HCT116 (cell line): ENCODE measurements around the gene EGFR. TPM values are rescaled to one million over a fixed set of nuclear protein-coding genes. Genes with fewer than 3 reads are reported as not detected.

Experiments
- ATAC-seq: fragments of 200-7000 bp; cut with Tn5 transposase; 2 replicates; pipeline ENCODE4 v1.9.1; 2020; ENCODE audit warnings: mild to moderate bottlenecking, moderate library complexity
- BruUV-seq: library from RNA; stranded (reverse); fragments of 400-500 nt; replicated peaks from 2 replicates; lab custom pipeline; 2021; lab: Mats Ljungman, UMichigan
- CTCF ChIA-PET: fragments of 300-600 bp; sonication (Branson Sonifier 250); formaldehyde crosslinking; loops from one replicate; lab custom pipeline; 2021; ENCODE audit warnings: antibody characterized with exemption; lab: Charles Lee
- POLR2A ChIA-PET: fragments of 300-600, 350-600 bp; sonication (Branson Sonifier 250); formaldehyde crosslinking; loops from one replicate; lab custom pipeline; 2021; ENCODE audit warnings: antibody characterized with exemption; lab: Charles Lee
- RAD21 ChIA-PET, 2 experiments: fragments of 300-600 bp; sonication (Branson Sonifier 250); formaldehyde crosslinking; loops; one replicate each; lab custom pipeline; 2023; ENCODE audit warnings: low total read pairs in 2 of 2; ENCODE audit not compliant: uncharacterized antibody in 2 of 2, unreplicated experiment in 2 of 2, low non-redundant PET in 1 of 2; lab: Charles Lee
- DNase-seq: peaks from one replicate; pipeline ENCODE4 v3.0.0-alpha.2; 2010; ENCODE audit warnings: low read depth, low spot score
- H2AFZ ChIP-seq: fragments of 200-600 bp; shearing (Covaris generic), sonication (generic); 2 replicates; pipeline ENCODE4 v1.6.1; 2017; ENCODE audit warnings: low read depth, mixed run types, mixed read lengths, antibody characterized with exemption, low read length; ENCODE audit not compliant: poor library complexity, severe bottlenecking
- H3K27ac ChIP-seq: 2 replicates; pipeline ENCODE4 v1.5.1; 2012; ENCODE audit warnings: low read depth, low read length
- H3K27me3 ChIP-seq: fragments of 200-600 bp; sonication (generic); 2 replicates; pipeline ENCODE4 v1.6.1; 2016; ENCODE audit warnings: mixed run types, low read length, mixed read lengths; ENCODE audit not compliant: insufficient read depth
- H3K36me3 ChIP-seq, 2 experiments: fragments of 200-500 bp in 1 of 2; fragments of 200-600 bp in 1 of 2; sonication (Bioruptor generic) in 1 of 2; sonication (generic) in 1 of 2; 2 replicates each; pipeline versions ENCODE4 v1.5.1 to v1.6.1; 2014 to 2016; ENCODE audit warnings: low read length in 2 of 2, inconsistent platforms in 1 of 2, mixed read lengths in 1 of 2, mixed run types in 1 of 2; ENCODE audit not compliant: insufficient read depth in 2 of 2, control insufficient read depth in 1 of 2
- H3K4me1 ChIP-seq, 2 experiments: fragments of 200-600 bp in 1 of 2; sonication (generic) in 1 of 2; 2 replicates each; pipeline versions ENCODE4 v1.5.1 to v1.6.1; 2012 to 2017; ENCODE audit warnings: low read length in 2 of 2, inconsistent platforms in 1 of 2, mild to moderate bottlenecking in 1 of 2, mixed read lengths in 1 of 2, mixed run types in 1 of 2, moderate library complexity in 1 of 2; ENCODE audit not compliant: insufficient read depth in 2 of 2, control insufficient read depth in 1 of 2
- H3K4me2 ChIP-seq: fragments of 200-600 bp; sonication (generic); 2 replicates; pipeline ENCODE4 v1.6.1; 2017; ENCODE audit warnings: mixed run types, low read length, mixed read lengths
- H3K4me3 ChIP-seq, 2 experiments: fragments of 200-600 bp in 1 of 2; sonication (generic) in 1 of 2; replicated peaks in 1 of 2; 2 replicates each; pipeline ENCODE4 v1.5.1; 2011 to 2016; ENCODE audit warnings: low read length in 2 of 2, control low read depth in 1 of 2, low read depth in 1 of 2, mild to moderate bottlenecking in 1 of 2, mixed read lengths in 1 of 2, mixed run types in 1 of 2
- H3K79me2 ChIP-seq: fragments of 200-600 bp; sonication (generic); 2 replicates; pipeline ENCODE4 v1.6.1; 2017; ENCODE audit warnings: mild to moderate bottlenecking, mixed run types, low read length, moderate library complexity, mixed read lengths; ENCODE audit not compliant: insufficient read depth
- H3K9ac ChIP-seq: fragments of 200-600 bp; sonication (generic); 2 replicates; pipeline ENCODE4 v1.6.1; 2016; ENCODE audit warnings: low read length, mixed read lengths
- H3K9me2 ChIP-seq: fragments of 200-600 bp; sonication (generic), shearing (Covaris generic); 2 replicates; pipeline ENCODE4 v1.6.1; 2017; ENCODE audit warnings: mixed run types, mild to moderate bottlenecking, moderate library complexity; ENCODE audit not compliant: insufficient read depth
- H3K9me3 ChIP-seq, 2 experiments: fragments of 200-500 bp in 1 of 2; fragments of 200-600 bp in 1 of 2; sonication (Bioruptor generic) in 1 of 2; sonication (generic) in 1 of 2; 2 replicates each; pipeline ENCODE4 v1.6.1; 2014 to 2017; ENCODE audit warnings: low read length in 2 of 2, mixed read lengths in 2 of 2, inconsistent platforms in 1 of 2, low read depth in 1 of 2, mild to moderate bottlenecking in 1 of 2, mixed run types in 1 of 2, moderate library complexity in 1 of 2; ENCODE audit not compliant: control insufficient read depth in 1 of 2, insufficient read depth in 1 of 2
- H4K20me1 ChIP-seq: fragments of 200-600 bp; sonication (generic), shearing (Covaris generic); 2 replicates; pipeline ENCODE4 v1.6.1; 2017; ENCODE audit warnings: mixed run types, mild to moderate bottlenecking, moderate library complexity; ENCODE audit not compliant: insufficient read depth
- CBX3 ChIP-seq: IDR thresholded peaks from 2 replicates; pipeline ENCODE4 v1.6.1; 2012; ENCODE audit warnings: low read depth
- EGR1 ChIP-seq: IDR thresholded peaks from 2 replicates; pipeline ENCODE4 v1.6.1; 2012; ENCODE audit warnings: low read depth
- ELF1 ChIP-seq: IDR thresholded peaks from 2 replicates; pipeline ENCODE4 v1.6.1; 2012; ENCODE audit warnings: low read depth, borderline replicate concordance
- FOSL1 ChIP-seq: IDR thresholded peaks from 2 replicates; pipeline ENCODE4 v1.6.1; 2012; ENCODE audit warnings: low read depth
- JUND ChIP-seq: IDR thresholded peaks from 2 replicates; pipeline ENCODE4 v1.6.1; 2012
- POLR2A ChIP-seq: IDR thresholded peaks from 2 replicates; pipeline ENCODE4 v1.7.0; 2011; ENCODE audit warnings: borderline replicate concordance; ENCODE audit not compliant: insufficient read depth, insufficient read length; ENCODE audit errors: extremely low read depth
- POLR2AphosphoS5 ChIP-seq: IDR thresholded peaks from 2 replicates; pipeline ENCODE4 v1.6.1; 2011; ENCODE audit warnings: mild to moderate bottlenecking, low read depth, low read length, moderate library complexity
- RAD21 ChIP-seq: IDR thresholded peaks from 2 replicates; pipeline ENCODE4 v1.6.1; 2012; ENCODE audit warnings: low read depth, mild to moderate bottlenecking
- SIN3A ChIP-seq: IDR thresholded peaks from 2 replicates; pipeline ENCODE4 v1.6.1; 2012; ENCODE audit warnings: low read depth
- SP1 ChIP-seq: IDR thresholded peaks from 2 replicates; pipeline ENCODE4 v1.6.1; 2012; ENCODE audit warnings: low read depth
- YY1 ChIP-seq: IDR thresholded peaks from 2 replicates; pipeline ENCODE4 v1.6.1; 2011; ENCODE audit warnings: low read length, low read depth, moderate library complexity, mild to moderate bottlenecking; ENCODE audit not compliant: insufficient replicate concordance; ENCODE audit errors: extremely low read depth
- ZFX ChIP-seq: fragments of 450-650 bp; IDR thresholded peaks from 2 replicates; pipeline ENCODE4 v1.6.1; 2017
- ZNF274 ChIP-seq: fragments of 200-500 bp; sonication (Bioruptor generic); IDR thresholded peaks from 2 replicates; pipeline ENCODE4 v1.6.1; 2014; ENCODE audit warnings: mild to moderate bottlenecking, low read depth, low read length, inconsistent platforms
- intact Hi-C: fragments of 100-400 bp; cut with micrococcal nuclease; formaldehyde crosslinking; loops from 2 replicates; pipeline ENCODE4 v1.10.0; 2022
- total RNA-seq: library from RNA; stranded (reverse); gene quantifications from one replicate; pipeline ENCODE4 v1.2.1, GENCODE V29; 2021; ENCODE audit not compliant: unreplicated experiment
- TF ChIP-seq, protein P1 (sequence below): IDR thresholded peaks from 2 replicates; pipeline ENCODE4 v1.6.1; 2012
- TF ChIP-seq, protein P2 (sequence below), 3 experiments: fragments of 200-600 bp in 1 of 3; sonication (generic) in 1 of 3; IDR thresholded peaks in 2 of 3; conservative IDR thresholded peaks in 1 of 3; 2 replicates each; pipeline ENCODE4 v1.5.1; 2012 to 2017; ENCODE audit warnings: low read depth in 2 of 3, low read length in 2 of 3, antibody characterized with exemption in 1 of 3, borderline replicate concordance in 1 of 3, control low read depth in 1 of 3, mild to moderate bottlenecking in 1 of 3, mixed read lengths in 1 of 3, mixed run types in 1 of 3, moderate library complexity in 1 of 3; ENCODE audit not compliant: insufficient read depth in 1 of 3

EGFR gene
- total RNA-seq, 1 experiment from 2014 or later: 71.5 TPM

DNA sequence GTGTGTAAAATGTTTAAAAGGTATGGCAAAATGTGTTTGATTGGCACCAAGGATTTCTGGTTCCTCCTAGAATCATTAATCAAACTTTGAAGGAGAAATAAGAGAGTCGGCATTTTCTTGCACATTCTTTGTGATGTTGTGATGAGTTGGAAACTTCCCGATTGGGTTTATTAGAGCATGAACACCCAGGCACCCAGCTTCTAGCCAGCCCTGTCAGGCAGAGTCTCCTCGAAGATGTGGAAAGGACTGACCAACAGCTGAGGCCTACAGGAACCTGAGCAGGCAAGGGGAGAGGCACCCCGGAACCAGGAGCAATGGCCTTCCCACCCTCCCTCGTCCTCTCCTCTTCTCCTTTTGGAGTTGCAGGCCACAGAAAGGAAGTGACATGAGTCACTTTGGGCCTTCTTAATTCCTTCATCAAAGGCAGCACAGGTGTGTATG, 68.7 kb downstream of the EGFR start:
- H3K9me2 ChIP-seq: no peaks in the 10 kb centered on the region
- DNase-seq (no peak), ATAC-seq (no peak)
- POLR2A ChIA-PET: no interaction called here
- H3K79me2 ChIP-seq: peaks cover 75% of the 10 kb centered on the region
- CTCF ChIA-PET: interaction anchor here (1.6 kb wide), 1 partner anchor 163 kb away, joined by 7 read pairs; no protein-coding TSS in a partner anchor
- no peaks in the 10 kb centered on the region for H3K9me3 ChIP-seq
- no peak overlapping the region for H3K4me3 ChIP-seq
- no peaks in the 10 kb centered on the region for H3K27me3 ChIP-seq
- H3K36me3 ChIP-seq: no peaks in the 10 kb centered on the region
- H2AFZ ChIP-seq: no peak overlapping the region
- RAD21 ChIA-PET: interaction anchor here in 1 of 2 experiments (0.5 to 0.9 kb wide), 2 partner anchors 42 to 210 kb away, joined by 3 to 5 read pairs; no protein-coding TSS in a partner anchor
- H3K27ac ChIP-seq: peak overlapping the region; percentile 87
- peak overlapping the region; percentile 63 for H3K4me2 ChIP-seq
- H3K4me1 ChIP-seq: peaks cover 44 to 81% of the 10 kb centered on the region in 2 experiments
- H4K20me1 ChIP-seq: no peaks in the 10 kb centered on the region
- TF ChIP-seq POLR2A (no peak), SIN3A (no peak), RAD21 (no peak), FOSL1 (peak; percentile 15; the same call in 1 of the 2 replicates), YY1 (no peak), POLR2AphosphoS5 (no peak), JUND (peak; percentile 23; the same call in 1 of the 2 replicates), SP1 (peak; percentile 25; the same call in 1 of the 2 replicates)
- TF ChIP-seq, protein P1, sequence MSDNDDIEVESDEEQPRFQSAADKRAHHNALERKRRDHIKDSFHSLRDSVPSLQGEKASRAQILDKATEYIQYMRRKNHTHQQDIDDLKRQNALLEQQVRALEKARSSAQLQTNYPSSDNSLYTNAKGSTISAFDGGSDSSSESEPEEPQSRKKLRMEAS: 0 out of 2 replicates have a peak, but pooled peaks have one; percentile 18
- intact Hi-C loops: loop anchor here (1.0 kb wide), 1 partner anchor 9 kb away; no protein-coding TSS in a partner anchor
- H3K9ac ChIP-seq: peak overlapping the region; percentile 54
- BruUV-seq: no TSS peak

DNA sequence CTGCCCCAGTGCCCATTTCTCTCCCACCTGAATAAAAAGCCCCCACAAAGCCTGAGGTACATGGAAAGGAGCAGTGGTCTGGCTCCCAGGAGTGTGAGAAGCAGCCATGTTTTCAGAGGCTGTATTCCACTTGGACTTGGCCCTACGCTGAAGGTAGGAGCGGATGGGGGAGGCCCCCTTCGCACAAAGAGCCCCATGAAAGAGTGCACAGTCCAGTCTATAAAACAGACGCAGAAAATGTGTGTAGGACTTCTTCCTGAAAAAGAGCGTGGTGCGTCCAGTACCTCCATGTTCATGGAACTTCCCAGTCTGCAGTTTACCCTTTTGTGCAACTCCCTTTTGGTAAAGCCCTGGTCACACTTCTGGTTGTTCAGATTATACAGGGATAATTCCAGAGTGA, 69.3 kb downstream of the EGFR start:
- Histone ChIP-seq H4K20me1 (no peaks in the 10 kb centered on the region), H3K79me2 (peaks cover 76% of the 10 kb centered on the region), H3K27me3 (no peaks in the 10 kb centered on the region), H3K4me2 (peak overlapping the region; percentile 63; the same call in 1 of the 2 replicates), H3K27ac (peak overlapping the region; percentile 87), H3K4me3 (no peak overlapping the region), H3K9me3 (no peaks in the 10 kb centered on the region), H3K4me1 (peaks cover 44 to 80% of the 10 kb centered on the region in 2 experiments), H2AFZ (no peak overlapping the region), H3K9me2 (no peaks in the 10 kb centered on the region), H3K9ac (no peak overlapping the region), H3K36me3 (no peaks in the 10 kb centered on the region)
- ChIA-PET POLR2A (no interaction called here), CTCF (no interaction called here), RAD21 (no interaction called here)
- ATAC-seq (no peak), DNase-seq (no peak)
- intact Hi-C loops: no loop called here
- BruUV-seq: no TSS peak
- TF ChIP-seq SIN3A (no peak), FOSL1 (no peak), RAD21 (no peak), ZNF274 (no peak), POLR2A (no peak), SP1 (no peak), ELF1 (no peak), EGR1 (no peak), POLR2AphosphoS5 (no peak), CBX3 (no peak), ZFX (no peak)
- TF ChIP-seq, protein P2, sequence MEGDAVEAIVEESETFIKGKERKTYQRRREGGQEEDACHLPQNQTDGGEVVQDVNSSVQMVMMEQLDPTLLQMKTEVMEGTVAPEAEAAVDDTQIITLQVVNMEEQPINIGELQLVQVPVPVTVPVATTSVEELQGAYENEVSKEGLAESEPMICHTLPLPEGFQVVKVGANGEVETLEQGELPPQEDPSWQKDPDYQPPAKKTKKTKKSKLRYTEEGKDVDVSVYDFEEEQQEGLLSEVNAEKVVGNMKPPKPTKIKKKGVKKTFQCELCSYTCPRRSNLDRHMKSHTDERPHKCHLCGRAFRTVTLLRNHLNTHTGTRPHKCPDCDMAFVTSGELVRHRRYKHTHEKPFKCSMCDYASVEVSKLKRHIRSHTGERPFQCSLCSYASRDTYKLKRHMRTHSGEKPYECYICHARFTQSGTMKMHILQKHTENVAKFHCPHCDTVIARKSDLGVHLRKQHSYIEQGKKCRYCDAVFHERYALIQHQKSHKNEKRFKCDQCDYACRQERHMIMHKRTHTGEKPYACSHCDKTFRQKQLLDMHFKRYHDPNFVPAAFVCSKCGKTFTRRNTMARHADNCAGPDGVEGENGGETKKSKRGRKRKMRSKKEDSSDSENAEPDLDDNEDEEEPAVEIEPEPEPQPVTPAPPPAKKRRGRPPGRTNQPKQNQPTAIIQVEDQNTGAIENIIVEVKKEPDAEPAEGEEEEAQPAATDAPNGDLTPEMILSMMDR (IDR thresholded peaks at IDR 0.05 in 2 of 3, conservative IDR thresholded peaks at IDR 0.05 in 1 of 3; ENCODE audit: borderline replicate concordance in 1 of 3, insufficient read depth in 1 of 3, low read depth in 2 of 3, low read length in 2 of 3): no peak
